Myometrial cell (primary cell): Measurements from ENCODE around the gene CYP20A1. TPM values are rescaled to one million over a fixed set of nuclear protein-coding genes. Genes with fewer than 3 reads are reported as not detected.

ENCODE experiments used
- total RNA-seq: library from RNA; depleted of rRNA; stranded (reverse); fragments of >200 nt; gene quantifications from 2 replicates; pipeline ENCODE4 v1.2.3, GENCODE V29; 2015

CYP20A1 gene, protein sequence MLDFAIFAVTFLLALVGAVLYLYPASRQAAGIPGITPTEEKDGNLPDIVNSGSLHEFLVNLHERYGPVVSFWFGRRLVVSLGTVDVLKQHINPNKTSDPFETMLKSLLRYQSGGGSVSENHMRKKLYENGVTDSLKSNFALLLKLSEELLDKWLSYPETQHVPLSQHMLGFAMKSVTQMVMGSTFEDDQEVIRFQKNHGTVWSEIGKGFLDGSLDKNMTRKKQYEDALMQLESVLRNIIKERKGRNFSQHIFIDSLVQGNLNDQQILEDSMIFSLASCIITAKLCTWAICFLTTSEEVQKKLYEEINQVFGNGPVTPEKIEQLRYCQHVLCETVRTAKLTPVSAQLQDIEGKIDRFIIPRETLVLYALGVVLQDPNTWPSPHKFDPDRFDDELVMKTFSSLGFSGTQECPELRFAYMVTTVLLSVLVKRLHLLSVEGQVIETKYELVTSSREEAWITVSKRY
- total RNA-seq, result 13.8 and 20.4 TPM in 2 replicates

DNA sequence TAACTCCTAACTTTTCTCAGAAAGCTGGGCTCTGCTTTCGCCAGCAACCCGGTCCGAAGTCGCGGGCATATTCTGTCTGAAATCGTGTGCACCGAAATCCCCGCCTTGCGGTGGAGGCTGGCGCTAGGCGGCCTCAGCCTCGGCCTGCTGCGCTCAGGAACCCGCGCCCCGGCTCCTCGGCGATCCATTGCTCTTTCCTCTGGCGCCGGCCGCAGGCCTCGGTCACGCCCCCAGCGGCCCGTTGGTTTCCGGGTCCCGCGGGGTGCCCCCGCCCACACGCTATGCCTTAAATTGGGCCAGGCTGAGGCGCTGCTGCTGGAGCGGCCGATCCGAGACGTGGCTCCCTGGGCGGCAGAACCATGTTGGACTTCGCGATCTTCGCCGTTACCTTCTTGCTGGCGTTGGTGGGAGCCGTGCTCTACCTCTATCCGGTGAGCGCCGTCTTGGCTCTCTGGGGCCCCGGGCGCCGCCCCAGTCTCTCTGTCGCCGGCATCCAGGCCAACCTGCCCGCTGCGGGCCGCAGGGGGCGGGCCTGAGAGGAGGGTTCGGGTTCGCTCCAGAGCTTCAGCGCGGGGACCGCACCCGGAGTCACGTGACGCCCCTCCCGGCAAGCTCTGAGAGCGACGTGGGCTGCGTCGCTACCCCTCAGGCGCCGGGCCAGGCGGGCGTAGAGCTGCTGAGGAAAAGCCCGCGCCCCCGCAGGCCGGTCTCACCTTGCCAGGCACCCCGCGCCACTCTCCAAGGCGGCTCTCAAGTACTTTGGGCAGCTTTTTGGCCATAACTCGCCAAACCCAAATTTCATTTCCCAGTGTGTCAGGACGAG is at the start of gene CYP20A1:
TSS of gene CYP20A1 (plus strand) at position 315 of the 823 bp plus-strand sequence. CDS start at position 360, 45 bp downstream.

GRCh38 chr2:203327901-203328759 is 89.3 kb downstream of the CYP20A1 start, which contains the start of gene ABI2:
Gene ABI2, plus strand, starts transcription at chr2:203328394. Its CDS starts 121 bp downstream, at chr2:203328515.

Other genes with a start within 250 kb of the CYP20A1 start
- gene NBEAL1, start 224.1 kb upstream of the CYP20A1 start, total RNA-seq, result 11.5 and 15.2 TPM in 2 replicates
- 33.4 and 43.2 TPM in 2 replicates for gene ABI2, start 89.4 kb downstream of the CYP20A1 start, total RNA-seq